HG02571 (cell line): ENCODE data around the gene ACTG1.
A peak's percentile ranks its signal among the peaks of the same experiment; 100 is the strongest.

Experiments
- ATAC-seq: cut with Tn5 transposase; IDR thresholded peaks from one replicate; pipeline ENCODE4 v1.9.1; 2021; ENCODE audit warnings: mild to moderate bottlenecking, moderate library complexity; ENCODE audit not compliant: unreplicated experiment

ACTG1 gene

DNA sequence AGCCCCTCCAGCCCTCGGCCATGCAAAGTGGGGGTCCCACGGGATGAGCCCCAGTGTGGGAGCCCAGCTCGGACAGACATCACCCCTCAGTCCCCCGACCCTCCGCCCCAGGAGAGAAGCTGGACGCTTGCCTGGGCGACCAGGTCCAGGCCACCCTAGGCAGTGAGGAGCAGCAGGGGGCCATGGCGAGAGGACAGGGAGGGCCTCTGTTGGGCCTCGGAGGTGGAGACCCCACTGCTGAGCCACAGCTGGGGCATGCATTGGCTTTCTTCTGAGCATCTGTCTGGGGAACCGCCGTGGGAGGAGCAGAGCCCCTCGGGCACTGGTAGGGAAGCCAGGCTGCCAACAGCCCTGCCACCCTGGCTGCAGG lies 13.0 kb downstream of the ACTG1 start:
- ATAC-seq: no peak

GRCh38 chr17:81498953-81499600 lies 13.5 kb downstream of the ACTG1 start:
- ATAC-seq: no peak

GRCh38 chr17:81494626-81495377 lies 17.8 kb downstream of the ACTG1 start:
- no peak for ATAC-seq

DNA sequence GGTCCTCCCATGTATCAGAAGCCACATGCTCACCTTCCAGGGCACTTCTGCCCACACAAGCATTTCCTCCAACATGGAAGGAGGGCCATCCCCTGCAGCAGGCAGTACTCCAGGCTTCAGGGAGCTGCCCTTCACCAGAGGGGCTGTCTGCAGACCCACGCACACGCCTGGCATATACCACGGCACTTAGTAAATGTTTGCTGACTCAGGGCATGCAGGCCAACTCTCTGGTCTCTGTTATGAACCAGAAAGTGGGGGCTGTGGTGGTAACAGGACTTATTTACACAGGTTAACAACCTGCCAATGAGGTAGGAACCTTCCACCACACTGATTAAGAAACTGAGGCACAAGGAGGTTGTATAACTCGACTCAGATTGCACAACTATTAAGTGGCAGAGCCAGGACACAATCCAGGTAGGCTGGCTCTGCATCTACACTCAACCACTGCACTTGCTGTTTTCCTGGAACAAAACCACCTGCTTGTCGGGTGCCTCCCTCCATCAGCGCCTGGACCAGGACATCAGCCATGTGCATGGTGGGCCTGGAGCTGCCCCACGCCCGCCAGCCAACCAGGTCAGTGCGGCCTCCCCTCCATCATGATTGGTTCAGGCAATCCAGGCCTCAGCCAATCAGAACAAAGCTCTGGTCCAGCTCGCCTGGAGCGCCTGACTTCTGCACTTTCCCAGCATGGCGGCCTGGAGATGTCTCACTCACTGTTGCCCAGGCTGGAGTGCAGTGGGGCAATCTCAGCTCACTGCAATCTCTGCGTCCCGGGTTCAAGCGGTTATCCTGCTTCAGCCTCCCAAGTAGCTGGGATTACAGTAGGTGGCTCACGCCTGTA lies 19.2 kb downstream of the ACTG1 start:
- ATAC-seq: no peak

DNA sequence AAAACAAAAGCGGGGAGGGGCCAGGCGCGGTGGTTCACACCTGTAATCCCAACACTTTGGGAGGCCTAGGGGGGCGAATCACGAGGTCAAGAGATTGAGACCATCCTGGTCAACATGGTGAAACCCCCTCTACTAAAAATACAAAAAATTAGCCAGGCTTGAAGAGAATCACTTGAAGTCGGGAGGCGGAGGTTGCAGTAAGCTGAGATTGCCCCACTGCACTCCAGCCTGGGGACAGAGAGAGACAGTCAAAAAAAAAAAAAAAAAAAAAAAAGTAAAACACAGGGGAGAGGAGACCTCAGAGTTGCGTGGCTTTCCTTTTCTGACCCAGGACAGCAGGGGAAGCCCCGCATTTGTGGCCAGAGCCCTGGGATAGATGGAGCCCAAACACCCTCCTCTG lies 19.9 kb downstream of the ACTG1 start:
- ATAC-seq: no peak

- no peak for ATAC-seq
These were observed 20.4 kb downstream of the ACTG1 start for GRCh38 chr17:81492202-81492601.

GRCh38 chr17:81491761-81492160 lies 20.8 kb downstream of the ACTG1 start:
- no peak for ATAC-seq

DNA sequence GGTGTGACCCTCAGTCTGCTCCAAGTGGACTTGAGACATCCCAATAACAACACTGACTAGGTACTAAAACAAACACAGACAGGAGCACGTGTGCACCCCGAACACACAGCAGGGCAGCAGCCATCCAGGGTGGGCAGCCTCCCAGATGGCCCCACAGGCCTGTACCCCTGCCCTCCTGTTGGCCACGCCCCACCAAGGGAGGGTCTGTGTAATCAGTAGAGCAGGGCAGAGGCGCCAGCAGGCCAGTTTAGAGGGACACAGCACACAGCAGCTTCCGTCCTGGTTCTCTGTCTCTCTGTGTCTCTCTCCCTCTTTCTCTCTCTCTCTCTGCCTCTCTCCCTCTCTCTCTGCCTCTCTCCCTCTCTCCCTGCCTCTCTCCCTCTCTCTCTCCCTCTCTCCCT lies 21.4 kb downstream of the ACTG1 start:
- no peak for ATAC-seq

DNA sequence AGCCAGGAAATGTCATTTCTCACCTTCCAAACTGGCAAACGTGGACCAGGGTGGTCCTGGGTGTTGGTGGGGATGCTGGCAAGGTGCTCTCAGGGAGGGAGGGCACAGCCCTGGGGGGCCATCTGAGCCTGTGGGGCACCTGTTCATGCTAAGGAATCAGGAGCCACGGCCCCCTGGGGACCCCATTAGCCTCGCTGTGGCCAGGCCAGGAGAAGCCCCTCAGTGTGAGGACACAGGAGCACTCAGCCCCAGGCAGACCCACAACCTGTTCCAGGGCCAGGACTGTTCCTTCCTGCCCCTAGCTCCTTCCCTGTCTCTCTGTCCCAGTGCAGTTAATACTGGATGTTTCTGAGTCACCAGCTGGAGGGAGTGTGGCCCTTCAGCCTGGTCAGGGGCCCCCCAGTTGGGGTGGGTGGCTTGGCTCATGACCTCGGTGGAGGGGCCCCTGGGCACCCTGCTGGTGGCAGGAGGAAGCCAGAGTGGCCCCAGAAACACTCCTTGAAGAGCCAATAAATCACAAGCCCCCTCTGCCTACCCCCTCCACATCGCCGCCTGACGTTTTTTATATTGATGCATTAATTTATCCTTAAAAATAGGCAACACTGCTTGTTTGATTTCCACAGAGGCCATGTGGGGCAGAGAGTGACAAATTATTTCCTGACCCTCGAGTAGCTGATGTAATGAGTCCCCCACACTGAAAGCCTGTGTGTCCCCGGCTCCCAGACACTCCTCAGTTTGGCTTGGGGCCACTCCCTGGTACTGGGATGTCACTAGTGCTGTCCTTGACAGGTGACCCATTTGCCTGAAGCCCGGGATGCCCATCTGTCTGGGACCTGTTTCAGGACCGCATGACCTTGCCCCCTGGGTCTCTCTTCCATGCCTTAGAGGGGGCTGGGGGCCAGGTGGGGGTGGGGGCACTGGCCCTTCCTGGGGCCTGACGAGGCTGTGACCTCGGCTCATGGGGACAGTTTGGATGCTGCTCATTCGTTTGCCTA lies 22.3 kb downstream of the ACTG1 start:
- no peak for ATAC-seq

GRCh38 chr17:81489012-81489997 lies 23.3 kb downstream of the ACTG1 start:
- no peak for ATAC-seq

DNA sequence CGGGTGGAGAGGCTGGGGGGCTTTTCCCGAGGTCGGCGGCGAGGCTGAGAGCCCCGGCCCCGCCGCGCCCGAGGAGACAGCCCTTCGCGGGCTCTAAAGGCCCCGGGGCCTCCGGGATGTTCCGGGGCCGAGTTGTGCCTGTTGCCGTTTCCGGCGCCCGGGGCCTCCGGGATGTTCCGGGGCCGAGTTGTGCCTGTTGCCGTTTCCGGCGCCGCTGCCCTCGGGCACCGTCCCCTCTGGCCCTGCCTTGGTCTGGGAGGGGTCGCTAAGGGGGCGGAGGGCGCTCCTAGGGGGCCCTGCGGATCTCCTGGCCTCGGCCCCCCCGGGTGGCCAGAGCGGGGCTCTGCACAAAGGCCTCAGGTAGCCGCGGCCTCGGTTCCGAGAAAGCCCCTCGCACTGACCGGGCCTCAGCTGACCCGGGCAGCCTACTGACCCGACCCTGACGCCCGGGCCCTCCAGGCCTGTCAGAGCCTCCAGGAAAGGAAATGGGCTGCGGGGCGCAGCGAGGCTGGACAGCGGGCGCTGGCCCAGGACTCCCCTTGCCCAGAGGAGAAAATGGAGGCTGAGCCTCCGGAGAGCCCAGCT lies 24.2 kb downstream of the ACTG1 start:
- ATAC-seq: no peak

GRCh38 chr17:81487487-81488275 lies 24.9 kb downstream of the ACTG1 start:
- ATAC-seq: peak; percentile 55

DNA sequence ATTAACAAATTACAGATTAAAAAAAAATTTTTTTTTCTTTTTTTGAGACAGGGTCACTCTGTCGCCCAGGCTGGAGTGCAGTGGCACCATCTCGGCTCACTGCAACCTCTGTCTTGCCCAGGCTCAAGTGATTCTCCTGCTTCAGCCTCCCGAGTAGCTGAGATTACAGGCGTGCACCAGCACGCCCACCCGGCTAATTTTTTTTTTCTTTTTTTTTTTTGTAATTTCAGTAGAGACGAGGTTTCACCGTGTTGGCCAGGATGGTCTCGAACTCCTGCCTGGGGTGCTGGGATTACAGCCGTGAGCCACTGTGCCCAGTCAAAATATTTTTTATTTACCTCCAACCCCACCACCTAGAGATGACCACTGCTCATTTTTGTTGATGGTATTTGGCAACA lies 25.5 kb downstream of the ACTG1 start:
- no peak for ATAC-seq

GRCh38 chr17:81486199-81486810 lies 26.3 kb downstream of the ACTG1 start:
- ATAC-seq: no peak

- ATAC-seq: peak; percentile 42
These were observed 28.2 kb downstream of the ACTG1 start for GRCh38 chr17:81484195-81484979.

DNA sequence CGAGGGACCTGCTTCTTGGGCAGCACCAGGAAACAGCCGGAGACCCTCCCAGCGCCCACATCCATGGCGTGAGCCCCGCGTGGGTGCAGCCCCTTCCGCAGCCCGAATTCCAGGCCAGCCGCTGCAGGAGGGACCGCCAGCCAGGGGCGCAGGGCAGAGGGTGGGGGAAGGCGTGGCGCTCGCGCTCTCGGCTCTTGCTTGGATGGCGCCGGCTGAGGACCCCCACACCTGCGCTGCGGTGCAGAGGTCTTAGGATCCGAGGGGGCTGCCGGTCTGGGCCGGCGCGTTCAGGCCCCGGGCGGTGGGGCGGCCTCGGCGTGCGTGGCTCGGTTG lies 28.8 kb downstream of the ACTG1 start:
- no peak for ATAC-seq
